ENCODE results near the gene ZNF90.

DNA sequence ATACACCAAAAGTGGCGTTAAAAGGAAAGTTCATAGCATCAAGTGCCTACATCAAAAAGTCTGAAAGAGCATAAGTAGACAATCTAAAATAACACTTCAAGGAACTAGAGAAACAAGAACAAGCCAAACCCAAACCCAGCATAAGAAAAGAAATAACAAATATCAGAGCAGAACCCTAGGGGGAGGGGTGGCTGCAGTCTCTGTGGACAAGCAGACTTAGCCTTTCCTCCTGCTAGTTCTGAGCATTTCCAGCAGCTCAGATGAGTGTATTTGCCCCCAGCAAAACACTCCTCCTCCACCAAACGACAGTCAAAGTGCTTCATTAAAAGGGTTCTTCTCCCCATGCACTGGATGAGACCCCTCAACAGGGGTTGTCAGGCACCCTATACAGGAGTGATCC, 7.1 kb upstream of the ZNF90 start:
- TF ChIP-seq, protein P1, sequence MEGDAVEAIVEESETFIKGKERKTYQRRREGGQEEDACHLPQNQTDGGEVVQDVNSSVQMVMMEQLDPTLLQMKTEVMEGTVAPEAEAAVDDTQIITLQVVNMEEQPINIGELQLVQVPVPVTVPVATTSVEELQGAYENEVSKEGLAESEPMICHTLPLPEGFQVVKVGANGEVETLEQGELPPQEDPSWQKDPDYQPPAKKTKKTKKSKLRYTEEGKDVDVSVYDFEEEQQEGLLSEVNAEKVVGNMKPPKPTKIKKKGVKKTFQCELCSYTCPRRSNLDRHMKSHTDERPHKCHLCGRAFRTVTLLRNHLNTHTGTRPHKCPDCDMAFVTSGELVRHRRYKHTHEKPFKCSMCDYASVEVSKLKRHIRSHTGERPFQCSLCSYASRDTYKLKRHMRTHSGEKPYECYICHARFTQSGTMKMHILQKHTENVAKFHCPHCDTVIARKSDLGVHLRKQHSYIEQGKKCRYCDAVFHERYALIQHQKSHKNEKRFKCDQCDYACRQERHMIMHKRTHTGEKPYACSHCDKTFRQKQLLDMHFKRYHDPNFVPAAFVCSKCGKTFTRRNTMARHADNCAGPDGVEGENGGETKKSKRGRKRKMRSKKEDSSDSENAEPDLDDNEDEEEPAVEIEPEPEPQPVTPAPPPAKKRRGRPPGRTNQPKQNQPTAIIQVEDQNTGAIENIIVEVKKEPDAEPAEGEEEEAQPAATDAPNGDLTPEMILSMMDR (conservative IDR thresholded peaks at IDR 0.05; ENCODE audit: low read length), result no peak
- TF ChIP-seq EZH2phosphoT487 (IDR thresholded peaks at IDR 0.05; ENCODE audit: borderline replicate concordance, low read depth, low read length), result no peak

Data from OCI-LY7 (cell line).